Parietal lobe (tissue), 1 donor: ENCODE data around the gene FST. TPM values are rescaled to one million over a fixed set of nuclear protein-coding genes. Genes with fewer than 3 reads are reported as not detected.

Experiments used
- total RNA-seq: library from RNA; depleted of rRNA; stranded (reverse); fragments of >200 nt; gene quantifications from one replicate; pipeline ENCODE4 v1.2.3, GENCODE V29; 2014

Gene FST, protein sequence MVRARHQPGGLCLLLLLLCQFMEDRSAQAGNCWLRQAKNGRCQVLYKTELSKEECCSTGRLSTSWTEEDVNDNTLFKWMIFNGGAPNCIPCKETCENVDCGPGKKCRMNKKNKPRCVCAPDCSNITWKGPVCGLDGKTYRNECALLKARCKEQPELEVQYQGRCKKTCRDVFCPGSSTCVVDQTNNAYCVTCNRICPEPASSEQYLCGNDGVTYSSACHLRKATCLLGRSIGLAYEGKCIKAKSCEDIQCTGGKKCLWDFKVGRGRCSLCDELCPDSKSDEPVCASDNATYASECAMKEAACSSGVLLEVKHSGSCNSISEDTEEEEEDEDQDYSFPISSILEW
- total RNA-seq: 2.2 TPM

DNA sequence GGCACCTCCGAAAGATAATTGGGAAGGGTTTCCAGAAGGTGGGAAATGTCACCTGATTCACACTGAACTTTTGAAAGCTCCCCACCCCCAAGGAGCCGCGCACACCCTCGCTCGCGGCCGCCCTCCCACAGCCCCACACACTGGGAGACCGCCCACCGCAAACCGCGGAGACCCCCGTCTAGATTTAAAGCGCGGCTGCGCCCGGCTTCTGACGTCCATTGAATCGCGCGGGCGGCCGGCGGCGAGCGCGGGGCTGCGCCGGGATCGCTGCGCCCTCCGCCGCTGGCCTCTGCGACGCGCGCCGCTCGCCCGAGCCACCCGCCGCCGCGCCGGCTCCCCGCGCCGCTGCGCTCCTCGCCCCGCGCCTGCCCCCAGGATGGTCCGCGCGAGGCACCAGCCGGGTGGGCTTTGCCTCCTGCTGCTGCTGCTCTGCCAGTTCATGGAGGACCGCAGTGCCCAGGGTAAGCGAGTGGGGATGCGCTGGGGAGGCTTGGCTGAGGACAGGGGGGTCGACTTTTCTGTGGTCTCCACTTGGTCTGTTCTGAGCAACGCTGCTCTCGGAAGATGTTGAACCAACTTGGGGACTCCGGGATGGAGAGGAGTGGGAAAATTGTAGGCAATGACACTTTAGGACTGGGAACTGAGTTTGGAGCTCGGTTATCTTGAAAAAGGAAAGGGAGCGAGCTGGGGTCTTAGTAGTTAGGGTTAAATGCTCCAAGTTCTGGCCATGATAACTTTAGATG is at the start of gene FST:
Gene FST (plus strand): TSS at position 214 of the 743 bp plus-strand sequence. CDS start 163 bp downstream, at position 377.

Other genes with a start within 250 kb of the FST start
- gene NDUFS4, start 80.0 kb downstream of the FST start, total RNA-seq: 60.7 TPM